COLO668 (cell line): Measurements from ENCODE around the gene OR2T1.
"Not testable (repeated sequence)": the region's sequence is repeated elsewhere in the genome, so short reads cannot be mapped to it uniquely, and the experiment has no call there.

ENCODE experiments used
- DNase-seq: peaks from one replicate; lab custom pipeline; 2025; ENCODE audit not compliant: unreplicated experiment; lab: John Stamatoyannopoulos, UW

Gene OR2T1

GRCh38 chr1:248402748-248403147 is at the start of gene OR2T1:
Gene OR2T1, plus strand, starts transcription at chr1:248403048. Its CDS starts 3,100 bp downstream, at chr1:248406148.
- no peak for DNase-seq

- DNase-seq, result no peak
Observed at GRCh38 chr1:248359415-248359814, 43.4 kb upstream of the OR2T1 start.

- no peak for DNase-seq
Observed at GRCh38 chr1:248361121-248361715, 41.6 kb upstream of the OR2T1 start, which contains the start of gene OR2T4. Gene OR2T4, plus strand, starts transcription at chr1:248361665. Its CDS starts 0 bp downstream, at chr1:248361665.

- DNase-seq, result no peak
Observed at GRCh38 chr1:248366609-248367008, 36.2 kb upstream of the OR2T1 start.

GRCh38 chr1:248372394-248372793 is 30.5 kb upstream of the OR2T1 start:
- no peak for DNase-seq

GRCh38 chr1:248373761-248374160 is 29.1 kb upstream of the OR2T1 start:
- DNase-seq, result no peak

- DNase-seq, result no peak
Observed at GRCh38 chr1:248375446-248375845, 27.4 kb upstream of the OR2T1 start, which contains the start of gene OR2T6. Gene OR2T6, plus strand, starts transcription at chr1:248375746. Its CDS starts 11,863 bp downstream, at chr1:248387609.

GRCh38 chr1:248376916-248377315 is 25.9 kb upstream of the OR2T1 start:
- no peak for DNase-seq

GRCh38 chr1:248380854-248381253 is 22.0 kb upstream of the OR2T1 start:
- DNase-seq, result no peak

GRCh38 chr1:248388426-248388825 is 14.4 kb upstream of the OR2T1 start:
- DNase-seq, result no peak

- no peak for DNase-seq
Observed at GRCh38 chr1:248393050-248393449, 9.8 kb upstream of the OR2T1 start.

- no peak for DNase-seq
Observed at GRCh38 chr1:248404024-248404423, 1.2 kb downstream of the OR2T1 start.

- DNase-seq, result no peak
Observed at GRCh38 chr1:248406721-248407692, 4.2 kb downstream of the OR2T1 start.

- no peak for DNase-seq
Observed at GRCh38 chr1:248416226-248416625, 13.4 kb downstream of the OR2T1 start.

GRCh38 chr1:248417854-248418253 is 15.0 kb downstream of the OR2T1 start:
- no peak for DNase-seq

GRCh38 chr1:248421384-248421783 is 18.5 kb downstream of the OR2T1 start:
- no peak for DNase-seq

GRCh38 chr1:248427526-248428191 is 24.8 kb downstream of the OR2T1 start:
- DNase-seq, result not testable (repeated sequence)

- DNase-seq, result not testable (repeated sequence)
Observed at GRCh38 chr1:248428192-248428533, 25.3 kb downstream of the OR2T1 start.

- not testable (repeated sequence) for DNase-seq
Observed at GRCh38 chr1:248431683-248432082, 28.8 kb downstream of the OR2T1 start.

GRCh38 chr1:248432201-248432600 is 29.4 kb downstream of the OR2T1 start:
- DNase-seq, result not testable (repeated sequence)

- not testable (repeated sequence) for DNase-seq
Observed at GRCh38 chr1:248433811-248434415, 31.1 kb downstream of the OR2T1 start.
